Colon (tissue), 2 donors: Measurements from ENCODE around the gene RAD17.
"Not testable (repeated sequence)": the region's sequence is repeated elsewhere in the genome, so short reads cannot be mapped to it uniquely, and the experiment has no call there.

Experiments
- FAIRE-seq: peaks from 2 replicates; lab custom pipeline; 2012; peaks lifted over from hg19 to GRCh38; lab: Jason Lieb, UNC
- donor health status: control.
- donor health status: control.

RAD17 gene

GRCh38 chr5:69374911-69375446, 5.4 kb downstream of the RAD17 start:
- FAIRE-seq: no peak

GRCh38 chr5:69378376-69378775, 8.8 kb downstream of the RAD17 start:
- no peak for FAIRE-seq

- no peak for FAIRE-seq
These were observed 35.2 kb downstream of the RAD17 start for GRCh38 chr5:69404659-69405330.

GRCh38 chr5:69414885-69415583, 45.4 kb downstream of the RAD17 start, which contains the start of gene MARVELD2:
Gene MARVELD2, plus strand, starts transcription at chr5:69415116. Its CDS starts 4,270 bp downstream, at chr5:69419386.
- no peak for FAIRE-seq

- no peak for FAIRE-seq
These were observed 46.0 kb downstream of the RAD17 start for GRCh38 chr5:69415584-69415958.

GRCh38 chr5:69416180-69416579, 46.6 kb downstream of the RAD17 start:
- no peak for FAIRE-seq

GRCh38 chr5:69416699-69417098, 47.1 kb downstream of the RAD17 start:
- FAIRE-seq: no peak

GRCh38 chr5:69418554-69418953, 48.9 kb downstream of the RAD17 start:
- no peak for FAIRE-seq

GRCh38 chr5:69431424-69432303, 62.0 kb downstream of the RAD17 start:
- no peak for FAIRE-seq

GRCh38 chr5:69432412-69433206, 63.0 kb downstream of the RAD17 start:
- no peak for FAIRE-seq

- FAIRE-seq: not testable (repeated sequence)
These were observed 65.8 kb downstream of the RAD17 start for GRCh38 chr5:69435276-69435884.

- FAIRE-seq: no peak
These were observed 74.6 kb downstream of the RAD17 start for GRCh38 chr5:69444127-69444754.

GRCh38 chr5:69449511-69449910, 79.9 kb downstream of the RAD17 start:
- no peak for FAIRE-seq

- FAIRE-seq: no peak
These were observed 80.5 kb downstream of the RAD17 start for GRCh38 chr5:69450116-69450515.

GRCh38 chr5:69450527-69450926, 80.9 kb downstream of the RAD17 start:
- not testable (repeated sequence) for FAIRE-seq

GRCh38 chr5:69451941-69452647, 82.5 kb downstream of the RAD17 start:
- peak; percentile 55 for FAIRE-seq

GRCh38 chr5:69453487-69453886, 83.9 kb downstream of the RAD17 start:
- not testable (repeated sequence) for FAIRE-seq

- FAIRE-seq: no peak
These were observed 85.0 kb downstream of the RAD17 start for GRCh38 chr5:69454460-69455249.

GRCh38 chr5:69455428-69455988, 85.9 kb downstream of the RAD17 start:
- not testable (repeated sequence) for FAIRE-seq
